Hepatocyte (in vitro differentiated cells): ENCODE results near the gene SET. TPM values are rescaled to one million over a fixed set of nuclear protein-coding genes. Genes with fewer than 3 reads are reported as not detected.
A peak's percentile ranks its signal among the peaks of the same experiment; 100 is the strongest.

Experiments used
- DNase-seq: peaks from one replicate; pipeline ENCODE4 v3.0.0-alpha.2; 2016; ENCODE audit warnings: low spot score
- H2AFZ ChIP-seq: fragments of 200-600 bp; sonication (generic); 2 replicates; pipeline ENCODE4 v1.6.0; 2016; ENCODE audit warnings: antibody characterized with exemption, mild to moderate bottlenecking
- H3K27ac ChIP-seq: fragments of 200-600 bp; sonication (generic); 2 replicates; pipeline ENCODE4 v1.5.1; 2016; ENCODE audit warnings: mild to moderate bottlenecking
- H3K27me3 ChIP-seq: fragments of 200-600 bp; sonication (generic); 2 replicates; pipeline ENCODE4 v1.6.1; 2016
- H3K36me3 ChIP-seq: fragments of 200-600 bp; sonication (generic); replicated peaks from 2 replicates; pipeline ENCODE4 v1.5.1; 2016; ENCODE audit warnings: low read depth; ENCODE audit not compliant: insufficient read depth
- H3K4me1 ChIP-seq: fragments of 200-600 bp; sonication (generic); 2 replicates; pipeline ENCODE4 v1.5.1; 2016; ENCODE audit warnings: mild to moderate bottlenecking, moderate library complexity; ENCODE audit not compliant: insufficient read depth
- H3K4me2 ChIP-seq: fragments of 200-600 bp; sonication (generic); 2 replicates; pipeline ENCODE4 v1.6.0; 2016
- H3K4me3 ChIP-seq: fragments of 200-600 bp; sonication (generic); 2 replicates; pipeline ENCODE4 v1.5.1; 2016; ENCODE audit warnings: mild to moderate bottlenecking
- H3K79me2 ChIP-seq: fragments of 200-600 bp; sonication (generic); 2 replicates; pipeline ENCODE4 v1.6.0; 2017; ENCODE audit warnings: mild to moderate bottlenecking
- H3K9me2 ChIP-seq: fragments of 200-600 bp; sonication (generic); replicated peaks from 2 replicates; pipeline ENCODE4 v1.6.0; 2017; ENCODE audit warnings: mild to moderate bottlenecking; ENCODE audit not compliant: insufficient read depth
- H3K9me3 ChIP-seq: fragments of 200-600 bp; sonication (generic); 2 replicates; pipeline ENCODE4 v1.5.1; 2016; ENCODE audit warnings: low read depth, mild to moderate bottlenecking
- H4K20me1 ChIP-seq: fragments of 200-600 bp; sonication (generic); 2 replicates; pipeline ENCODE4 v1.6.0; 2016; ENCODE audit warnings: mild to moderate bottlenecking; ENCODE audit not compliant: insufficient read depth, poor library complexity, severe bottlenecking
- CTCF ChIP-seq: fragments of 200-600 bp; sonication (generic); IDR thresholded peaks from 2 replicates; pipeline ENCODE4 v1.5.1; 2016; ENCODE audit warnings: antibody characterized with exemption, mild to moderate bottlenecking; ENCODE audit not compliant: poor library complexity
- EZH2 ChIP-seq: fragments of 200-600 bp; sonication (generic); IDR thresholded peaks from 2 replicates; pipeline ENCODE4 v1.6.1; 2016; ENCODE audit warnings: antibody characterized with exemption, mild to moderate bottlenecking, borderline replicate concordance
- EZH2phosphoT487 ChIP-seq: fragments of 200-600 bp; sonication (generic); IDR thresholded peaks from one replicate; pipeline ENCODE4 v1.6.1; 2018; ENCODE audit warnings: antibody characterized with exemption, mild to moderate bottlenecking, low read depth, moderate library complexity; ENCODE audit not compliant: unreplicated experiment, severe bottlenecking
- WGBS: methylation state at CpG from one replicate; pipeline ENCODE4 v1.1.6; 2016; ENCODE audit warnings: low lambda C conversion rate; ENCODE audit errors: missing lambda C conversion rate; 5-methylcytosine and 5-hydroxymethylcytosine counted together
- polyA plus RNA-seq: library from polyadenylated mRNA; unstranded; fragments of >200 nt; fragmentation: Nextera tagmentation; extraction: Ambion mirVana; gene quantifications from 2 replicates; pipeline ENCODE4 v1.2.1, GENCODE V29; 2016
- total RNA-seq: library from RNA; depleted of rRNA; stranded (reverse); fragments of >200 nt; gene quantifications from 2 replicates; pipeline ENCODE4 v1.2.3, GENCODE V29; 2014

SET gene
- total and polyA plus RNA-seq, 2 experiments from 2014 or later, result 217 to 416 TPM

- Histone ChIP-seq H3K27me3 (no peaks in the 10 kb centered on the region), H3K36me3 (no peaks in the 10 kb centered on the region), H3K9me2 (no peaks in the 10 kb centered on the region), H3K4me1 (peaks cover 5% of the 10 kb centered on the region), H3K9me3 (no peaks in the 10 kb centered on the region), H2AFZ (no peak overlapping the region), H3K4me2 (no peak overlapping the region), H4K20me1 (no peaks in the 10 kb centered on the region), H3K4me3 (no peak overlapping the region), H3K27ac (no peak overlapping the region), H3K79me2 (no peaks in the 10 kb centered on the region)
- peak; percentile 44 for DNase-seq
- TF ChIP-seq EZH2, result no peak
- no peak for TF ChIP-seq EZH2phosphoT487
- TF ChIP-seq CTCF, result no peak
- WGBS, result 65% methylated on average over 5 of the region's 5 CpGs
Observed at GRCh38 chr9:128718475-128718874, 29.5 kb downstream of the SET start.

GRCh38 chr9:128719919-128720605 lies 31.0 kb downstream of the SET start:
- no peaks in the 10 kb centered on the region for H3K9me2 ChIP-seq
- DNase-seq, result no peak
- H4K20me1 ChIP-seq, result no peaks in the 10 kb centered on the region
- TF ChIP-seq EZH2 (no peak), EZH2phosphoT487 (no peak), CTCF (no peak)
- no peaks in the 10 kb centered on the region for H3K9me3 ChIP-seq
- no peak overlapping the region for H3K4me2 ChIP-seq
- no peak overlapping the region for H3K4me3 ChIP-seq
- no peaks in the 10 kb centered on the region for H3K79me2 ChIP-seq
- no peaks in the 10 kb centered on the region for H3K36me3 ChIP-seq
- no peak overlapping the region for H3K27ac ChIP-seq
- WGBS, result 94% methylated on average over 30 of the region's 30 CpGs
- H3K4me1 ChIP-seq, result peaks cover 9% of the 10 kb centered on the region
- H2AFZ ChIP-seq, result no peak overlapping the region
- H3K27me3 ChIP-seq, result no peaks in the 10 kb centered on the region

- Histone ChIP-seq H2AFZ (no peak overlapping the region), H3K9me3 (no peaks in the 10 kb centered on the region), H3K4me3 (no peak overlapping the region), H4K20me1 (no peaks in the 10 kb centered on the region), H3K79me2 (no peaks in the 10 kb centered on the region), H3K4me1 (peaks cover 9% of the 10 kb centered on the region), H3K36me3 (no peaks in the 10 kb centered on the region), H3K27ac (no peak overlapping the region), H3K27me3 (no peaks in the 10 kb centered on the region), H3K4me2 (no peak overlapping the region), H3K9me2 (no peaks in the 10 kb centered on the region)
- no peak for DNase-seq
- TF ChIP-seq CTCF, result no peak
- TF ChIP-seq EZH2phosphoT487, result no peak
- no peak for TF ChIP-seq EZH2
- 95% methylated on average over 22 of the region's 22 CpGs for WGBS
Observed at GRCh38 chr9:128720841-128721486, 31.9 kb downstream of the SET start.
